ENCODE results near the gene NTPCR. TPM values are rescaled to one million over a fixed set of nuclear protein-coding genes. Genes with fewer than 3 reads are reported as not detected.

The NTPCR gene
- total RNA-seq, 1 donor, result 2.8 TPM

DNA sequence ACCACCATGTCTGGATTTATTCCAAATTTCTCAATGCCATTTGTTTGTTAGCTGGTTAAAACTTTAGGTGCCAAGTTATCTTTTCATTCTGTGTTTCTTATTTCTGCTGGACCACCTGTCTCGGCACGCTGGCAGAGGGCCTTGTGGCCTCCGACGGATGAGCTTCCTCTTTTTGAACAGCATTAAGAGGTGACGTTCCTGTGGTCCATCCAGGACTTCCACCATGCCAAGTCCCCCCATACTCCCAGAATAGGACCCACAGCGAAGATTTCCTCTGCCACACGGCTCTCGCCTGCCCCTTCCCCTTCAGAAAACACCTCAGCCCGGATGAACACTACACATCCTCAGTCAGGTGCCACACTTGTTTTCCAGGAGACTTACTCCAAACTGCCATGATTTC lies 73.8 kb downstream of the NTPCR start:
- Histone ChIP-seq H3K27me3 (ENCODE audit: insufficient read depth, low read length) (no peaks in the 10 kb centered on the region), H3K4me3 (ENCODE audit: low read length) (no peak overlapping the region), H3K9me3 (ENCODE audit: low read depth, low read length) (no peaks in the 10 kb centered on the region), H3K4me1 (ENCODE audit: insufficient read depth, low read length) (no peaks in the 10 kb centered on the region)

- no peak overlapping the region for H3K4me3 ChIP-seq (ENCODE audit: low read length)
Observed at GRCh38 chr1:233025157-233025556, 74.7 kb downstream of the NTPCR start.

GRCh38 chr1:233025567-233025966 lies 75.2 kb downstream of the NTPCR start:
- no peaks in the 10 kb centered on the region for H3K9me3 ChIP-seq (ENCODE audit: low read depth, low read length)
- no peak overlapping the region for H3K4me3 ChIP-seq (ENCODE audit: low read length)

More at GRCh38 chr1:233025157-233025556, 74.7 kb downstream of the NTPCR start:
- no peaks in the 10 kb centered on the region for H3K9me3 ChIP-seq (ENCODE audit: low read depth, low read length)
- H3K27me3 ChIP-seq (ENCODE audit: insufficient read depth, low read length), result no peaks in the 10 kb centered on the region
- H3K4me1 ChIP-seq (ENCODE audit: insufficient read depth, low read length), result no peaks in the 10 kb centered on the region

GRCh38 chr1:233027046-233027445 lies 76.6 kb downstream of the NTPCR start:
- Histone ChIP-seq H3K27me3 (ENCODE audit: insufficient read depth, low read length) (no peaks in the 10 kb centered on the region), H3K4me1 (ENCODE audit: insufficient read depth, low read length) (no peaks in the 10 kb centered on the region), H3K9me3 (ENCODE audit: low read depth, low read length) (no peaks in the 10 kb centered on the region), H3K4me3 (ENCODE audit: low read length) (no peak overlapping the region)

More at GRCh38 chr1:233025567-233025966, 75.2 kb downstream of the NTPCR start:
- Histone ChIP-seq H3K4me1 (ENCODE audit: insufficient read depth, low read length) (no peaks in the 10 kb centered on the region), H3K27me3 (ENCODE audit: insufficient read depth, low read length) (no peaks in the 10 kb centered on the region)

DNA sequence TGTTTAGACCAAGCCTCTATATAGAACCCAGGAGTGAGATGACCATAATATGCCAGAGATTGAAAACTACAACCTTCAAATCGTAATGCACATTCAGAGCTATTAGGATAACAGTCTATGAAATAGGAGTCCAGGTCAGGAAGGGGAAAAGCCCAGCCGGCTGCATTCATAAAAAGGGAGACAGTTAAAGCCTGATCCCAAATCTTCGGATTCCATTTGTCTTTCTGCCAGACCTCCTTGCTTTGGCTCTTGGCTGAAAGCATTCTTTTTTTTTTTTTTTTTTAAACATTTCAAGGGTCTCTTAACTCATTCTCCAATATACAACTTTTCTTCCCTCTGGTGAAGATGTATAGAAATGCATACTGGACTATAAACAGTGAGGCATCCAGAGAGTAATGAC lies 81.1 kb downstream of the NTPCR start:
- no peak overlapping the region for H3K4me3 ChIP-seq (ENCODE audit: low read length)
- H3K27me3 ChIP-seq (ENCODE audit: insufficient read depth, low read length), result no peaks in the 10 kb centered on the region
- no peaks in the 10 kb centered on the region for H3K9me3 ChIP-seq (ENCODE audit: low read depth, low read length)
- H3K4me1 ChIP-seq (ENCODE audit: insufficient read depth, low read length), result no peaks in the 10 kb centered on the region

GRCh38 chr1:233032916-233033315 lies 82.5 kb downstream of the NTPCR start:
- H3K4me3 ChIP-seq (ENCODE audit: low read length), result no peak overlapping the region
- H3K4me1 ChIP-seq (ENCODE audit: insufficient read depth, low read length), result no peaks in the 10 kb centered on the region
- no peaks in the 10 kb centered on the region for H3K9me3 ChIP-seq (ENCODE audit: low read depth, low read length)
- no peaks in the 10 kb centered on the region for H3K27me3 ChIP-seq (ENCODE audit: insufficient read depth, low read length)

DNA sequence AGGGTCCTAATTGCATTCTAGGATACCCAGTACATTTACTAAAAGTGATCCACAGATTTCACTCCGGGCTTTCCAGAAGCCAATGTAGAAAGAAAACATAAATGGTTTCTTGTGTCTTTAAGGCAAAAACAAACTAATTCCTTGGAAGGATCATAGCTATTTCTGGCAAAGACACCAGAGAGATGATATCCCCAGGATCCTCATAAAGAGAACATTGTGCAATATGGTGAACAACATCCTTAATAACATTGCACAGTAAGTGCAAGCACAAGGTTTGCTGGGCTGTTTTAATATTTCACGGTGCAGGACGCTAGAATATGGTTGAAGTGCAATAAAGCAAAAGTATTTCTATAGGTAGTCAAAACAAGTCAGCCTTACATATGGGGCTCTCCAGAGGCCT lies 83.0 kb downstream of the NTPCR start:
- Histone ChIP-seq H3K4me1 (ENCODE audit: insufficient read depth, low read length) (no peaks in the 10 kb centered on the region), H3K9me3 (ENCODE audit: low read depth, low read length) (no peaks in the 10 kb centered on the region), H3K4me3 (ENCODE audit: low read length) (no peak overlapping the region), H3K27me3 (ENCODE audit: insufficient read depth, low read length) (no peaks in the 10 kb centered on the region)

Other genes with a start within 250 kb of the NTPCR start
- 1.0 TPM for gene MAP10, start 145.2 kb upstream of the NTPCR start, total RNA-seq

Data from mononuclear cell (primary cell).